Left lobe of liver (tissue), 2 donors: ENCODE results near the gene TNFRSF19. TPM values are rescaled to one million over a fixed set of nuclear protein-coding genes. Genes with fewer than 3 reads are reported as not detected.
A peak's percentile ranks its signal among the peaks of the same experiment; 100 is the strongest.
"Not testable (repeated sequence)": the region's sequence is repeated elsewhere in the genome, so short reads cannot be mapped to it uniquely, and the experiment has no call there.

Source experiments
- ATAC-seq: fragments of 200-7000 bp; cut with Tn5 transposase; one replicate; pipeline ENCODE4 v1.9.1; 2020; ENCODE audit warnings: mild to moderate bottlenecking, moderate library complexity
- DNase-seq: peaks from one replicate; pipeline ENCODE4 v3.0.0-alpha.2; 2020; ENCODE audit warnings: low spot score
- total RNA-seq: library from RNA; stranded (reverse); gene quantifications from one replicate; pipeline ENCODE4 v1.2.1, GENCODE V29; 2021
- donor health status: DM: no; HTN: no; CAD: no; lungs with moderate emphysema.
- donor health status: DM: no; HTN: yes; CAD: no.

Gene TNFRSF19
- total RNA-seq, 1 donor from 2014 or later = 0.60 TPM

DNA sequence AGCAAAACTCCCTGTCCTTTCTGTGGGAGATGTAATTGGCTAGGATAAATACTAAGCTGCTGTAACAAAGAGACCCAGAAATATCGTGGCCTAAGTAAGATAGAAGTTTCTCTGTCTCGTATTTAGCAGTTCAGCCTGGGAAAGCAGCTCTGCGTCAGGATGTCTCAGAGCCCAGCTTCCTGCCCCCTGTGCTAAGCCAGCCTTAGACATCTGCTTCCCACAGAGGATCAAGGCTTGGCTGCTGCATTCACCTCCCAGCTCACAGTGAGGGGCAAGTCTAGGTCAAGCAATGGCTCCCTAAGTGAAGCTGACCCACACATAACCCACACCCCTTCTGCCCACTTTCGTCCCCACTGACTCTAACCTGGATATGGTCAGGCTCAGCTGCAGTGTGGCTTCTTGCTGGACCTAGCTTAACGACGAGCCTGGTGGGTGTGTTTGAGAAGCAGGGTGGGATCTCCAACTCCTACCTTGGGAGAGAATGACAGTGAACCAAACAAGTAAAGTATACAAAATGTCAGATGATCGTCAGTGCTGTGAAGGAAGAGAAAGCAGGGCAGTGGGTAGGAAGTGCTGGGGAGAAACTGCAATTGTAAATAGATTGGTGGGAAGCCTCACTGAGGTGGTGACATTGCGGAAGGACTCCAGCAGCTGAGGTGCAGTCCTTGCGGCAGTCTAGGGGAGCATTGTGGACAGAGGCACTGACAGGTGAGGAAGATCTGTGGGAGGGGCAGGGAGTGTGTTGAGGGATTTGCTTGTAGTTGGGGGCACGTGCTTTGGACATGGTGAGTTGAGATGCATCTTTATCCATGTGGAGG, 82.9 kb downstream of the TNFRSF19 start:
- ATAC-seq (no peak), DNase-seq (no peak)

DNA sequence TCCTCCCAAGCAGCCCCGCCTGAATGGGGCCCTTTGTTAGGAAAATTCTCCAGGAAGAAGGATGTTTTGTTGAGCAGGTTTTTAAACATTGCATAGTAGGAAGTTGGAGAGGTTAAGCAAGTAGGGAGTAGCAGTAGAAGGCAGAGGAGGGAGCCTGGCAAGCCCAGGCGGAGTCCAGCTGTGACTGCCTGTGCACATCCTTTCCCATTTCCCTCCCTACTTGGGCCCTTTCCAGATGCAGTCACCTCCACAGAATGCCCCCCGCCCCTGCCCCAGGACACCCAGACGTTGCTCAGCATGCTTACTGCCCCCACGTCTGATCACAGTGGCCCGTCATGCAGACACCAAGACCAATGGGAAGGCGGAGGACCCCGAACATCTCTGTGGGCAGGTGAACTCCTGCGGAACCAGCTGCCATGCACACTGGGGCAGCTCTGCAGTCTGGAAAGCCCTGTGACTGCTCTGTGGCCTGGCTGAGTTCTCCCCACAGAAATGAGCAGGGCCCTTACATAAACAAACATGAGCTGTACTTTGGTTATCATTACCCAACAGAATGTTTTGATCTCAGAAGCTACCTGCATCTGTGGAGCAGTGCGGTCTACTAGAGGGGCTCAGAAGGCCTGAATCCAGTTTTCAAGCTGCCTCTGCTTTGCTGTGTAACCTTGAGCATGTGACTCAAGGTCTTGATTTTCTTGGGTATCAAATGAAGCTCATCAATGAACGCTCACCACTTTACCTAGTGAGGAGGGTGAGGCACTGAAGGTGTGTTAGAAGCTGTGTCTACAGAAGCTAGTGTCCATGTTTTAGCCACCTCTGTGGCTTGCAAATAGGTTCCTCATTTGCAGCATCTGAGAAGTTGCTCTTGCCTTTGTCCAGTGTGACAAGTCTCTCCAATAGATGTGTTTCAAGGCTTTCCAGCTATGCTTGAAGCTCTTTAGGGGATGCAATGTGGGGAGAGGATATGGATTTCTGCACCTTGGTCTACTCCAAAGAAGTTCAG, 84.2 kb downstream of the TNFRSF19 start:
- DNase-seq (no peak), ATAC-seq (peak; percentile 85)

DNA sequence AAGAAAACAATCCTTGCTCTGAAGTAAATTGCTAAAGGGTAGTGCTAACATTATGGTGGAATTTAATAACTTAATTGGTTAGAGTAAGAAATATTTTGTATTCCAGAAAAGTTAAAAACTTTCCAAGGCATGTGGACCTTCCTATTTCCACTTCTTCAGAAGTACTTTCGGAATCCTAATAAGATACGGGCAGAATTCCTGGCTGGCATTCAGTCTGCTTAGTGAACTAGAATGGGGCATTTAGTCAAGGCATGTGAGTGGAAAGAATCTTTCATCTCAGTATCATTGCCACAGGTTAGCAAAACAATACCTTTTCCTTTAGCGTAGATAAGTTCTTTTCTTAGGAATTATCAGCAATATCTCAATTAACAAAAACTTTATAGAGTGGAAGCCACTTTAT, 85.1 kb downstream of the TNFRSF19 start:
- ATAC-seq (no peak), DNase-seq (no peak)

DNA sequence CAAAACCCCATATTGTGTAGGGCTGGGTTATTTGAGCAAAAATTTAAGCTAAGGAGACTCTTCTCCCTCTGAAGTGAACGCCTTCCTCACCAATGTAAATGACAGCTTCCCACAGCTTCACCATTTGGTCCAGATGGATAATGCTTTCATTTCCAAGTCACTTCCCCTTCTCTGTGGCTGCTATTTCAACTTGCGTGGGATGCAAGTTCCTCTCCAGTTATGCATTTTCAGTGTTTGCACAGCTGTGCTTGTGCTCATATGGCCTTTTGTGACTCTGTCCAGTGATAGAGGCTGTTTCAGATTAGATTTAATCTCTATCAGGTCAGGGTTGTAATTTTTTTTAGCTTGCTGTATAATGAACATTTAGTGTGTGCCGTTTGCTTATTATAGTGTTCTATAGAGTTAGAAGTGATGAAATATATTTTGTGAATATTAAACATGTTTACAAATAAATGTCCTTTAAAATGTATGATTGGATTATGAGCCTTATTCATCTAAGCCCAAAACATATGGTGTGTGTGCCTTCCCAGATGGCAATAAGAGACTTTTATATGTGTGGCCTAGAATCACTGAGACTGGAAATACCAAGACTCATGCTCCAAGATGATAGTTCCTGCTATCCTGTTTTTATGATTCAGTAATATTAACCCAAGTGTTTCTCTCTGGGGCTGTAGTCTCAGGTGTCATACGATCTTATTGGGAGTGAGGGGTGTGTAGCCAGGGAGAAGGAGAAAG, 86.6 kb downstream of the TNFRSF19 start:
- ATAC-seq = no peak
- DNase-seq = no peak

DNA sequence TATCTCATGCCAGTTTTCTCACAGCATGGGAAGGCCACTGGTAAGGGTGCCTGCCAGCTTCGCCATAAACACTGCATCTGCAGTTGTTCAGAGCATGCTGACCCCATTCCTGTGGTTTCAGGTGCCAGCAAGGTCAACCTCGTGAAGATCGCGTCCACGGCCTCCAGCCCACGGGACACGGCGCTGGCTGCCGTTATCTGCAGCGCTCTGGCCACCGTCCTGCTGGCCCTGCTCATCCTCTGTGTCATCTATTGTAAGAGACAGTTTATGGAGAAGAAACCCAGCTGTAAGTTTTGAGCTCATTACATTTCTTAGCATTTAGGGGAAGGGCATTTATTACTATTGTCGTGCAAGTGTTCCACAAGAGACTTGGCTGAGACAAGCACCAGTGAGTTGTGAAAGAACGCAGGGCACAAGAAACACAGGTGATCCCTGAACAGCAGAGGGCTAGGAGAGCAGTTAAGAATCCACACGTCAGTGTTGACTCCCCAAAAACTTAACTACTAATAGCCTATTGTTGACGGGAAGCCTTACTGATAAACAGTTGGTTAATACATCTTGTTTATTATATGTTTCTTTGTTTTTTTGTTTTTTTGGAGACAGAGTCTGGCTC, 88.8 kb downstream of the TNFRSF19 start:
- no peak for ATAC-seq
- DNase-seq = no peak

DNA sequence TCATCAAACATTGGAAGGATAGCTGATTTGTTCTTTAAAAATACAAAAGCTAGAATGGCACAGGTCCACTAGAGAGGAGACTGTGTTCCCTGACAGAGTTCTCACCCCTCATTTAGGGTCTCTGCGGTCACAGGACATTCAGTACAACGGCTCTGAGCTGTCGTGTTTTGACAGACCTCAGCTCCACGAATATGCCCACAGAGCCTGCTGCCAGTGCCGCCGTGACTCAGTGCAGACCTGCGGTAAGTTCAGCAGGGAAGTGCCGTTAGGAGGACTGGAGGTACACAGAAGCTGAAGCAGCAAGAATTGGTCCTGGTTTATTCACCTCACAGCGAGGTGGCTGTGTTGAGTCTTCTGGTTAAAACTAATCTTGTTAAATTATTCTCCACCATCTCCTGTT, 90.0 kb downstream of the TNFRSF19 start:
- ATAC-seq = no peak
- DNase-seq = no peak

DNA sequence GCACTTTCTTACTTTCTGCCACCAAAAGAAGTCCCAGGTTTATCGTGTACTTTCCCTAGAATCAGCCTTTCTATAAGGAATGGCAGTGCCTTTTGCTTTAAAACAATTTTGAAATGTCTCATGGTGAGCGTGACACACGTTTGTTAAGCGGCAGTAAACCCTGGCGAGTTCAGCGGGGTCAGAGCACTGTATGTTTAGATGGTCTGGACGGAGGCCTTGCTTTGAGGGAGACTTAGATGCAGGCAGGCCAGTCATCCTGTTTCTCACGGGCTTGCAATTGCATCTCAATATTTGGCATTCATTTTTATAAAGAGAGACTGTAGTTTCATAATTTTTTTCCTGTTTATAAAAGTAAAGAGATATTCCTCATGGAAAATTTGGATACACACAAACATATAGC, 96.4 kb downstream of the TNFRSF19 start:
- no peak for ATAC-seq
- DNase-seq = no peak

DNA sequence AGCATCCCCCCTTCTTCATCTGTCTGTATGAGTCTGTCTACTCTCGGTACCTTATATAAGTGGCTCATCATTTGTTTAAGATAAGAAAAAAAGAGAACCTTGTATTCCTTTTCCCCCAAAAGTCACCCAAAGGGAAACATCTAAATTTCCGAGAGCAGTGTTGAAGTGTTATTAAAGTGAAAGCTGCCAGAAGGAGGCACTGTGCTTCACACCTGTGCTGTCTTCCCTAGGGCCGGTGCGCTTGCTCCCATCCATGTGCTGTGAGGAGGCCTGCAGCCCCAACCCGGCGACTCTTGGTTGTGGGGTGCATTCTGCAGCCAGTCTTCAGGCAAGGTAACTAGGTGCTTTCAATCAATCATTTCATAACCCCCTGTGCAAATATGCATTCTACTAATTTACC, 97.5 kb downstream of the TNFRSF19 start:
- ATAC-seq = no peak
- DNase-seq = no peak

DNA sequence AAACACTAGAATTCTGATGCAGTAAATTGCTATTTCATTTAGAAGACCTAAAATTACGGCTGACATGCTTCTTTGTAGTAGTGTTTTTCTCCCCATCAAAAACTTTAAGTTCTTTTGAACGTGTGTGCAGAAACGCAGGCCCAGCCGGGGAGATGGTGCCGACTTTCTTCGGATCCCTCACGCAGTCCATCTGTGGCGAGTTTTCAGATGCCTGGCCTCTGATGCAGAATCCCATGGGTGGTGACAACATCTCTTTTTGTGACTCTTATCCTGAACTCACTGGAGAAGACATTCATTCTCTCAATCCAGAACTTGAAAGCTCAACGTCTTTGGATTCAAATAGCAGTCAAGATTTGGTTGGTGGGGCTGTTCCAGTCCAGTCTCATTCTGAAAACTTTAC, 98.3 kb downstream of the TNFRSF19 start:
- DNase-seq (no peak), ATAC-seq (no peak)

DNA sequence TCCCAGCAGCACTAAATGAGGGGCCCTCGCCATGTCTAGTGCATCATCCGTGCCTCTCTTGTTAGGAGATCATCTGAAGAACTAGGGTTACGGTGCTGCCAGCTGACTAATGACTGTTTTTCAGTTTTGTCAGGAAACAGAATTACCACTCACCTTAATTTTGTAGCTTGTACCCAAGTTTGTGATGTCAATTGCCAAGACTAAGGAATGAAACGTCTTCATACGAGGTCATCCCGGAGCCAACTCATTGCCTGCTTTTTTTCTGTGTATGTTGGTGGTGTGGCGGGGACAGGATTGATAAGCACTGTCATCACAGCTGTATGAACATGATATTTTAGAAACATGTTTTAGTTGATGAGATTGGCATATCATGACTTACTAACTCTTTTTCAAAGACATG, 100.6 kb downstream of the TNFRSF19 start:
- ATAC-seq (no peak), DNase-seq (no peak)

DNA sequence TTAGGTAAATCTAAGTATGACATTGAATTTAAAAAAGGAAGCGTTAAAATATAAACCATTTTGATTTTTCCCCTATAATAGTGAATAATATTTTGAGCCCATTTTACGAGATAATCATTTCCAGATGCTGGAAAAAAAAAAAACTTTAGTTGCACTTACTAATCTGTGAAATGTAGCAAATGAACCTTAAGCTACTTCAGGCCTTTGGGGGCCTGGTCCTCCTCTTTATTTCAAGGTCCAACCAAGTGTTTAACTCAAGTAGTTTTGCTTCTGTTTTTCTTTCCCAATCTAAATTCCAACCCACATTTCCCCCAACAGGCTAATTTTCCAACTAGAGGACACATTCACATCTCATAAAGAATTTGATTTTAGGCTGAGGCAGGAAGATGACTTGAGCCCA, 101.2 kb downstream of the TNFRSF19 start:
- ATAC-seq = no peak
- DNase-seq = no peak

DNA sequence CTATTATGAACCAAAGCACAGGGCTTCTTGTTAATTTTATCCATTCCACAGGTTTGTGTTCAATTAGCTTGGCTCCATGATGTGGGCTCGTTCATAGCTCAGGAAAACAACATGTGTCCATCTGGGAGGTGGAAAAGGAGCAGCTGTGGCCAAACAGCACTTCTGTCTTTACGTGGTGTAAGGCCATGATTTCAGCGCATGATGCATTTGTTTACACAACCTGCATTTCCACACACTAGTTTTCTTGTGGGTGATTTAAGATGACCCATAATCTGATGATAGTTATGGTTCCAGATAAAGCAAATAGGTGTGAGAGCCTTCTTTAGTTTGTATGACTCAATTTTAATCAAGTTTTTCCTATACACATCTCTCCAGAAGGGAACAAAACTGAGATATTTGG, 101.7 kb downstream of the TNFRSF19 start:
- ATAC-seq = no peak
- DNase-seq = no peak

DNA sequence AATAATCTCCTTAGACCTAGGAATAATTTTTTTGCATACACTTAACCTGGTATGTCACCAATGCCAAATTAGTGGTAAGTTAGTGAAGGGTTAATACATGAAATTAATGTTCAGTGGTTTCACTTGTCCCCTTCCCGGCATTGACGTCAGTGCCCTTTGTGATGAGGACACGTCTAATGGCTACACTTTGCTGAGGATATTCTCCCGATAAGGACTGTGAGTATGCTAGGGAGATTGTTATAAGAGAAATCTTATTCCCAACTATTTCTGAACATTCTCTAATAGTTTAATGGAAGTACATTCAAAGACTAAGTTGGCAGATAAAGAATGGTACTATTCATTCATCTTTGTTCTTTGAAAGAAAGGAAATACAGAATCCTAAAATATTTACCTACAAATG, 102.4 kb downstream of the TNFRSF19 start:
- ATAC-seq (no peak), DNase-seq (no peak)

DNA sequence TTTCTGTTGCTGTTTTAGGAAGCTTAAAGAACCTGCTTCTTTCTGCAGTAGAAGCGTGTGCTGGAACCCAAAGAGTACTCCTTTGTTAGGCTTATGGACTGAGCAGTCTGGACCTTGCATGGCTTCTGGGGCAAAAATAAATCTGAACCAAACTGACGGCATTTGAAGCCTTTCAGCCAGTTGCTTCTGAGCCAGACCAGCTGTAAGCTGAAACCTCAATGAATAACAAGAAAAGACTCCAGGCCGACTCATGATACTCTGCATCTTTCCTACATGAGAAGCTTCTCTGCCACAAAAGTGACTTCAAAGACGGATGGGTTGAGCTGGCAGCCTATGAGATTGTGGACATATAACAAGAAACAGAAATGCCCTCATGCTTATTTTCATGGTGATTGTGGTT, 103.1 kb downstream of the TNFRSF19 start:
- ATAC-seq (no peak), DNase-seq (no peak)

DNA sequence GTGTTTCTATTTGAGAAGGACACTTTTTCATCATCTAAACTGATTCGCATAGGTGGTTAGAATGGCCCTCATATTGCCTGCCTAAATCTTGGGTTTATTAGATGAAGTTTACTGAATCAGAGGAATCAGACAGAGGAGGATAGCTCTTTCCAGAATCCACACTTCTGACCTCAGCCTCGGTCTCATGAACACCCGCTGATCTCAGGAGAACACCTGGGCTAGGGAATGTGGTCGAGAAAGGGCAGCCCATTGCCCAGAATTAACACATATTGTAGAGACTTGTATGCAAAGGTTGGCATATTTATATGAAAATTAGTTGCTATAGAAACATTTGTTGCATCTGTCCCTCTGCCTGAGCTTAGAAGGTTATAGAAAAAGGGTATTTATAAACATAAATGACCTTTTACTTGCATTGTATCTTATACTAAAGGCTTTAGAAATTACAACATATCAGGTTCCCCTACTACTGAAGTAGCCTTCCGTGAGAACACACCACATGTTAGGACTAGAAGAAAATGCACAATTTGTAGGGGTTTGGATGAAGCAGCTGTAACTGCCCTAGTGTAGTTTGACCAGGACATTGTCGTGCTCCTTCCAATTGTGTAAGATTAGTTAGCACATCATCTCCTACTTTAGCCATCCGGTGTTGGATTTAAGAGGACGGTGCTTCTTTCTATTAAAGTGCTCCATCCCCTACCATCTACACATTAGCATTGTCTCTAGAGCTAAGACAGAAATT, 103.8 kb downstream of the TNFRSF19 start:
- ATAC-seq (no peak), DNase-seq (no peak)

DNA sequence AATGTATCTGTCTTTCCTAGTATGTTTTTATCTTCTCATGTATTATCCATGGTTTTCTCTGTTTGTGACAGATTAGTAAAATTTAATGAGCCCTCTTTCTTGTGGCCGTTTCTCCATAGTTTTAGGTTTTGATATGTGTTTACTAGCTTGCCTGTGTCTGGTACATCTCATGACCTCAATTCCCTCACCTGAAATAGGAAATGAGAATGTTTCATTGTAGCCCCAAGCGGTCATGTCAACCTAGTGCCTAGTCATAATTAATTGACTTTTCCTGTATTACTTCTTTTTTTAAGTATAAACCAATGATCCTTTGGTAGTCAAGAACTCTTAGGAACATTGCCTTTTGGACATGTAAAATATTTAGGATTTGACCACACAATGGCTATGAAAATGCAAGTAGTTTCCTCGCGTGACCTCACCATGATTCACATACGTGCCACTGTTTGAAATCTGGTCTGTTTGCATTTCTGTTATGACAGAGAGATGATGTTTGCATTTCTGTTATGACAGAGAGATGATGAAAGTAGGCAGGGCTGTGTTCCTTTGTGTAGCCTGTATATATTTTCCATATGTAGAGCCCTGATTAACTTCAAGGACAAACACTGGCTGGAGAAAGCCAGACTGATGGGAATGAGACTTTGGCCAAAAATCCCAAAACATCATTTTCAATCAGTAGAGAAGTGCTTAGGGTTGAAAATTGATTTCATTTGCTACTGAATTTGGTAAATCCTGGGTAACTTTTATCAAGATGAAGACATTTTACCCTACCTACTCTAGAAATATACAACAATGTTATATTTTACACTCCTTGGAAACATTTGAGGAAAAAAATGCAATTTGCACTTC, 104.8 kb downstream of the TNFRSF19 start:
- no peak for ATAC-seq
- DNase-seq = no peak

DNA sequence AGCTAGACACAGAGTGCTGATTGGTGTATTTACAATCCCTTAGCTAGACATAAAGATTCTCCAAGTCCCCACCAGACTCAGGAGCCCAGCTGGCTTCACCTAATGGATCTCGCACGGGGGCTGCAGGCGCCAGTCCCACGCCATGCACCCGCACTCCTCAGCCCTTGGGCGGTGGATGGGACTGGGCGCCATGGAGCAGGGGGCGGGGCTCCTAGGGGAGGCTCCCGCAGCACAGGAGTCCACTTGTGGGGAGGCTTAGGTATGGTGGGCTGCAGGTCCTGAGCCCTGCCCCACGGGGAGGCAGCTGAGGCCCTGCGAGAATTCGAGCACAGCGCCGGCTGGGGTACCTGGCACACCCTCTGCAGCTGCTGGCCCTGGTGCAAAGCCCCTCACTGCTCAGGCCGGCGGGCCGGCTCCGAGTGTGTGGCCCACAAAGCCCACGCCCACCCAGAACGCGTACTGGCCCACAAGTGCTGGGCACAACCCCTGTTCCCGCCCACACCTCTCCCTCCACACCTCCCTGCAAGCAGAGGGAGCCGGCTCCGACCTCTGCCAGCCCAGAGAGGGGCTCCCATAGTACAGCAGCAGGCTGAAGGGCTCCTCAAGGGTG, 107.6 kb downstream of the TNFRSF19 start:
- not testable (repeated sequence) for DNase-seq, ATAC-seq

DNA sequence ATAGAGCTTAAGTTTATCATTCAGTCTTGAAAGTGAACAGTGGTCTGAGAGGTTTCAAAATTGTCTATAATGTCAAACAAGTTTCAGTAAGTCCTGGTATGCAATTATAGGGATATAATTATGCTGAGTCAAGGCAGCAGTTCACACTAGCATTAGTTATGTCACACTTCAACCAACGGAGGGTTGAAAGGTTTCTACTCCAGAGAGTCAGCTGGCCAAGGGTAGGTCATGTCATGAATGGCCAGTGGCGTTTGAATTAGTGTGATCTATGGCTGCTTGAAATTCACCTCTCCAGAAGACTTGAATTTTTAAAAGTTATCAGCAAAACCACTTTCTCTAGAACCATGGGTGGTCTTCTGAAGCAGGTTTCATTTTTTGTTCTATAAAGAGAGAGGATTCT, 108.6 kb downstream of the TNFRSF19 start:
- ATAC-seq = no peak

DNA sequence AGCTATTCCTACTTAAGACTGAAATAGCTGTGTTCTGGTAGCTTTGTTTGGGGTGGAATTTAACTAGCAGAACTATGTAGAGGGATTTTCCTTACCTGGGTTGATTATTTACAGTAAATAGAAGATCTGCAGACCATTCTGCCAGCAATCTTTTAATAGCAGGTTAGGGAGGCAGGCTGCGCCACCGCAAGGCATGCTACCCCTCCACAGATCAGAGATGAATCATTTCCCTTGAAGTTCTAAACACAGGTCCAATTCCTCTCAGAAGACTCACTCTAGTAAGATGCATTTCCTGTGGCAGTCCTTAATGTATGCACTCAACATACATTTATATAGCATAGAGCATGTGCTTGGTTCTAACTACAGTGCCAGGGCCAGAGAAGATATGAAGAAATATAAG, 109.0 kb downstream of the TNFRSF19 start:
- ATAC-seq (no peak), DNase-seq (no peak)

More for the DNA sequence above, 108.6 kb downstream of the TNFRSF19 start:
- no peak for DNase-seq
